ENCODE results near the gene FBXO31.

The FBXO31 gene

GRCh38 chr16:87374313-87374712, 9.3 kb downstream of the FBXO31 start:
- DNase-seq (ENCODE audit: low spot score), result no peak
- Histone ChIP-seq H3K27ac (no peak overlapping the region), H3K4me3 (no peak overlapping the region)
- TF ChIP-seq CTCF (IDR thresholded peaks at IDR 0.05), result no peak

- no peak for TF ChIP-seq CTCF (IDR thresholded peaks at IDR 0.05)
- no peak for DNase-seq (ENCODE audit: low spot score)
- Histone ChIP-seq H3K27ac (no peak overlapping the region), H3K4me3 (no peak overlapping the region)
These were observed 11.3 kb downstream of the FBXO31 start for GRCh38 chr16:87372305-87372704.

GRCh38 chr16:87371261-87371866, 12.2 kb downstream of the FBXO31 start:
- Histone ChIP-seq H3K4me3 (no peak overlapping the region), H3K27ac (no peak overlapping the region)
- no peak for DNase-seq (ENCODE audit: low spot score)
- no peak for TF ChIP-seq CTCF (IDR thresholded peaks at IDR 0.05)

- TF ChIP-seq CTCF (IDR thresholded peaks at IDR 0.05), result no peak
- Histone ChIP-seq H3K27ac (peak overlapping the region in 1 of 2 donors; percentile 4), H3K4me3 (no peak overlapping the region)
- DNase-seq (ENCODE audit: low spot score), result no peak
These were observed 13.5 kb downstream of the FBXO31 start for GRCh38 chr16:87369796-87370719.

GRCh38 chr16:87369117-87369765, 14.3 kb downstream of the FBXO31 start:
- no peak for DNase-seq (ENCODE audit: low spot score)
- no peak for TF ChIP-seq CTCF (IDR thresholded peaks at IDR 0.05)
- no peak overlapping the region for H3K4me3 ChIP-seq
- H3K27ac ChIP-seq, result no peak overlapping the region

- DNase-seq (ENCODE audit: low spot score), result no peak
- Histone ChIP-seq H3K4me3 (no peak overlapping the region), H3K27ac (peak overlapping the region in 1 of 2 donors; percentile 4)
- no peak for TF ChIP-seq CTCF (IDR thresholded peaks at IDR 0.05)
These were observed 15.4 kb downstream of the FBXO31 start for GRCh38 chr16:87368029-87368770.

All from coronary artery (tissue), 2 donors.